Subcutaneous adipose tissue (tissue), 4 donors: ENCODE data around the gene DHRS3. TPM values are rescaled to one million over a fixed set of nuclear protein-coding genes. Genes with fewer than 3 reads are reported as not detected.

Experiments used
- total RNA-seq, 4 donors: library from RNA; depleted of rRNA; stranded (reverse); fragments of >200 nt; gene quantifications; one replicate each; pipeline ENCODE4 v1.1.0, GENCODE V29; 2016
- TF ChIP-seq, protein P1 (sequence below): fragments of 450-650 bp; IDR thresholded peaks from one replicate; pipeline ENCODE4 v1.5.1; 2016; ENCODE audit warnings: low read depth, mild to moderate bottlenecking, control low read depth, antibody characterized with exemption, moderate library complexity

Gene DHRS3
- total RNA-seq, 4 donors from 2014 or later, result 147 to 406 (median 256) TPM

- TF ChIP-seq, protein P1, sequence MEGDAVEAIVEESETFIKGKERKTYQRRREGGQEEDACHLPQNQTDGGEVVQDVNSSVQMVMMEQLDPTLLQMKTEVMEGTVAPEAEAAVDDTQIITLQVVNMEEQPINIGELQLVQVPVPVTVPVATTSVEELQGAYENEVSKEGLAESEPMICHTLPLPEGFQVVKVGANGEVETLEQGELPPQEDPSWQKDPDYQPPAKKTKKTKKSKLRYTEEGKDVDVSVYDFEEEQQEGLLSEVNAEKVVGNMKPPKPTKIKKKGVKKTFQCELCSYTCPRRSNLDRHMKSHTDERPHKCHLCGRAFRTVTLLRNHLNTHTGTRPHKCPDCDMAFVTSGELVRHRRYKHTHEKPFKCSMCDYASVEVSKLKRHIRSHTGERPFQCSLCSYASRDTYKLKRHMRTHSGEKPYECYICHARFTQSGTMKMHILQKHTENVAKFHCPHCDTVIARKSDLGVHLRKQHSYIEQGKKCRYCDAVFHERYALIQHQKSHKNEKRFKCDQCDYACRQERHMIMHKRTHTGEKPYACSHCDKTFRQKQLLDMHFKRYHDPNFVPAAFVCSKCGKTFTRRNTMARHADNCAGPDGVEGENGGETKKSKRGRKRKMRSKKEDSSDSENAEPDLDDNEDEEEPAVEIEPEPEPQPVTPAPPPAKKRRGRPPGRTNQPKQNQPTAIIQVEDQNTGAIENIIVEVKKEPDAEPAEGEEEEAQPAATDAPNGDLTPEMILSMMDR, result no peak
Measured at GRCh38 chr1:12556368-12556930, 61.6 kb downstream of the DHRS3 start.

DNA sequence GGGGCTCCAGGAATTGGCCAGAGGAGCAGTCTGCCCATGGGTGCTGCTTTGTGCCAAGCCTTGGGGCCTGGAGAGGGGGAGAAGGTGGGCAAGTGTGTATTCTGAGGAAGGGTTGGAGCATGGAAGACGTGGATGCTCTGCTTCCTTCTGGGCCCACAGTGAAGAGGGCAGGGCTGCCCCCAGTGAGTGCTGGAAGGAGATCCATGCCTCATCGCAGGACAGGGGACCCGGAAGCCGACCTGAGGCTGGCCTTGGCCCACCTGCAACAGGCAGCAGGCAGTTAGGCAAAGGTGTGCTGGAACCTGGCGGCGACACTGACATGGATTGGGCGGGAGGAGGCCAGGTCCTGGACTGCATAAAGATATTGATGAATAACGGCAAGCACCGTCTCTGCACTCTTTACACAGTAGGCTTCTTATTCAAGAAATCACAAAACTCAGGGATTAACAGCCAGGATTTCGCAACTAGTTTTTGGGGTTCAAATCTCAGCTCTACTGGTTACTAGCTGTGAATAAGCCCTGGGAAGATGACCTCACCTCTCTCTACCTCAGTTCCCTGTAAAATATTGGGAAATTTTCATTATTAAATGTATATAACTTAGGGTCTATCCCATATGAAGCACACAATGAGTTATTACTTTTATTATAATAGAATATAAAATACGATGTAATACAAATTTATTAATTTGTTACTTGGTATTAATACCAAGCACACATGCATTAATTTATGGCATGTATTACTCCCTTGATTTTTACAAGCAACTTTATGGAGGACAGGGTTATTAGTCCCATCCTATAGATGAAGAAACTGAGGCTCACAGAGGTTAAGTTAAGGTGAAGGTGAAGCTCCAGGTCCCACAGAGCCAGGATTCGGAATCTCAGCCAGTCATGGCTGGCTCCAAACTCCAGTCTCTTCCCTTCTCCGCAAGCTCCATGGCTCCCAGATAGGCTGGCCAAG is 62.3 kb downstream of the DHRS3 start:
- TF ChIP-seq, protein P1, result no peak

DNA sequence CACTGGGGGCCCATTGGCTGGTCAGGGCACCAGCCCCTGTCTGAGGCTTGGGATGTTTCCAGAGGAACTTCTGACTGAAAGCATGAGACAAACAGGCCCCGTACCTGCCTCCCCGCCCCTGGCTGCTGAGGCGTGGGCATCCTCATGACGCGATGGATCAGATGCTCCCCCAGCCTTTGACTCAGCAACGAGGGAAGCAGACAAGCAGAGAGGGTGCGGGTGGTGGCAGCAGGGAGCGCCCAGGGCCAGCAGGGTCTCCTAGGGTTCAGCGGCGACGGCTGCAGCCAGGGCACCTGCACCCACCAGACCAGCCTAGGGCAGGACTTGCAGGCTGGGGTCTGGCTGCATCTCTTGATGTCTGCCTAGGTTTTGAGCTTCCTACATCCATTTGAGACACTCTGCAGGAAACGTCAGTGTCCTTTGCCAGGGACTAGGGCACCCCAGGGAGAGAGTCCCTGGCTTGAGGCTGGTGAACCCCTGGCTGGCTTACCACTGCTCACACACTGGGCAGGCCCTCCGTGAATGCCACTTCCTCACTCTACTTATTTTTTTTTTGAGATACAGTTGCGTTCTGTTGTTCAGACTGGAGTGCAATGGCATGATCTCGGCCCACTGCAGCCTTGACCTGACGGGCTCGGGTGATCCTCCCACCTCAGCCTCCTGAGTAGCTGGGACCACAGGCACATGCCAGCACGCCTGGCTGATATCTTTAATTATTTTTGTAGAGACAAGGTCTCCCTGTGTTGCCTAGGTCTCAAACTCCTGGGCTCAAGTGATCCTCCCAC is 63.3 kb downstream of the DHRS3 start:
- TF ChIP-seq, protein P1, result no peak

DNA sequence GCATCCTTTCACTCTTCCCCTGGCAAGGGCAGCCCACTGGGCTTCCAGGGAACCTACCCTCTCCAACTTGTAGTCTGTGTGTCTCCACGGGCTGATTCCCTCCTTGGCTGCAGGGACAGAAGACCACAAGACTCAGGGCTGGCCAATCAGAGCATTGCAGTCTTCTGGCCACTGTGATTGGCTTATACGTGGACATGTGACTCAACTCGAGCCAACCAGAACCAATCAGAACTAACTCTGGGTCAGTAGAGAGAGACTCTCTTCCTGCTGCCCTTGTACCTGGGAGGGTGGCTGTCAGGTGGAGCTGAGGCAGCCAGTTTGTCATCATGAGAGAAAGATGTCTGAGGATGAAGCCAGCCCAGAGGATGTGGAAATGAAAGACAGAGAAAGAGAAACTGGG is 64.0 kb downstream of the DHRS3 start:
- TF ChIP-seq, protein P1, result no peak

- TF ChIP-seq, protein P1, result no peak
Measured at GRCh38 chr1:12552951-12553921, 64.8 kb downstream of the DHRS3 start.

DNA sequence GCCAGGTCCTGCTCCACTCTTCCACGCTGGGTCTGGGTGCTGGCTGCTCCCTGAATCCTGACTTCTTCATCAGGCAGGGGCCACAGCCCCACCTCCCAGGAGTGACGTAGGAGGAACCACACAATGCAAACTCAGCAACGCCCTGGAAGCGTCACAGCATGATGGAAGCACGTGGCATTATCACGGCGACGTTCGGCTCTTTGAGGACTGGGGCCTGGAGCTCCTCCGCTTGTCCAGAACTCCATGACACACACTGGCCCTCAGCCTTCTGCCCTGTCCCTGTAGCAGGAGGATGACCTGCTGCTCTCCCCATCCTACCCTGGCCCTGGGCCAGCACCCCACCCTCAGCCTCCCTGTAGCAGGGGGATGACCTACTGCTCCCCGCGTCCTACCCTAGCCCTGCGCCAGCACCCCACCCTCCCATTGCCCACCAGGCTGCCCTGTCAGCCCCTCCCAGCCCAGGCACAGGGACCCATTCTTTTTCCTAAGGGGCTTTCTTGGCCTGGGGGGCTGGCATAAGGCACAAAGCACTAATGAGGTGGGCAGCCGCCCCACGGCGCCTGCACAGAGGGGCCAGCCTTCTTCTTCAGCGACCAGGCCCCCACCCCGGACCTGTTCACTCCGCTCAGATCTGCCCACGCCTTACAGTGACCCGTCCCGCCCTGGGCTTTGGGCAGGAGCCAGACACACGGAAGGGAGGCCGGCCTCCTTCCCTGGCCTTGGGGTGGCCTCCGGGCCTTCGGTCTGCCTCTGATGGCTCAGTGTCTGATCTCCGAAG is 65.7 kb downstream of the DHRS3 start:
- TF ChIP-seq, protein P1, result no peak
